Activated CD8-positive, alpha-beta memory T cell treated with anti-CD3 and anti-CD28 coated beads, Interleukin-2, amount 50 U/mL, for 48 hours (primary cell): Measurements from ENCODE around the gene TUBB.
"Not testable (repeated sequence)": the region's sequence is repeated elsewhere in the genome, so short reads cannot be mapped to it uniquely, and the experiment has no call there.

ENCODE experiments used
- DNase-seq: peaks from one replicate; pipeline ENCODE4 v3.0.0-alpha.2; 2020

TUBB gene

DNA sequence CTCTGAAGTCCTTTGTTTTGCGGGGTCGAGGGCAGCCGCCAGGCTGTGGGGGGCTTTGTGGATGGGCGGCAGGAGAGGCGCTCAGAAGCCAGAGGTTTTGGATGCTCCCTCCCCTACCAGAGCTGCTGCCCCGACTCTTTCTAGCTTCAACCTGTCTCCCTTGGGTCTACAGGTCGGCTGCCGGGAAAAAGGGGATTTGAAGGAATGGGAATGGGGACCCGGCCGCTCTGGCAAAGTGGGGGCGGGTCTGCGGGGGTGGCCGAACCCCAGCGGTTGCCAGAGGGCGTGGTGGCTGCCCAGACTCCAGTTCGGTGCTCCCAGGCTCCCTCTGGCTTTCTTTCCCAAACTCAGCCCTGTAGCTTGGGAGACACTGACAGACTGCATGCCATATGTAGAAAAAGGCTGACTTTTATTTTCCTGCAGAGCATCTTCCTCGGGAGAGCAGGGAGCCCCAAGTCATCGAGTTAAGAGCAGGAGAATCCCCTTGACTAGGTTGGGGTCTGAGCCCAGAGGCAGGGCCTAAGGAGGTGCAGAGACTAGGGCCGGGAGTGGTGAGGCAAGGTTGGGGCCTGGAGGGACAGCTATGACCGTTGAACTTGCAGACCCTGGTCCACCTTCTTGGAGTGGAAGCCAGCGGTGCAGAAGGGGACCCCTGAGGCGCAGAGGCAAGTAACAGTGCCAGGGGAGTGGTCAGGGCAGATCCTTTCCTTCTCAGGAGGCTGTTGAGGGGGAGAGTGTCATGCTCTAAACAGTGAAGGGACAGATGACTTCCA is 32.3 kb upstream of the TUBB start:
- no peak for DNase-seq

DNA sequence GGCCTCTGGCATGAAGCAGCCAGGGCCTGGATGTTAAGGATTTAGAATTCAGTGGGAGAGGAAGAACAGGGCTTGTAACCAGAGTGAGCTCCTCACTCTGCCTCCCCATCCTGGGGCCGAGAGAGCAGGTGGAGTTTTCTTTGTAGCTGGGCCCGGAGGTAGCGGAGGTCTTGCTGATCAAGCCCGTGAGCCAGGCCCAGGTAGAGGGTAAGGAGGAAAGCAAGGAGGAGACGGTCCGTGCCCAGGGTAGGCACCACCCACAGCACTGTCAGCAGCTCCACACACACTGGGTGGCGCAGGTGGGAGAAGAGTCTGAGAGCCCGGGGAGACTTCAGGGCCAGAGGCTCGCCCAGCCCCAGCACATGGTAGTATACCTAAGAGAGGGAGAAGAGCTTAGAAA is 31.6 kb upstream of the TUBB start:
- no peak for DNase-seq

DNA sequence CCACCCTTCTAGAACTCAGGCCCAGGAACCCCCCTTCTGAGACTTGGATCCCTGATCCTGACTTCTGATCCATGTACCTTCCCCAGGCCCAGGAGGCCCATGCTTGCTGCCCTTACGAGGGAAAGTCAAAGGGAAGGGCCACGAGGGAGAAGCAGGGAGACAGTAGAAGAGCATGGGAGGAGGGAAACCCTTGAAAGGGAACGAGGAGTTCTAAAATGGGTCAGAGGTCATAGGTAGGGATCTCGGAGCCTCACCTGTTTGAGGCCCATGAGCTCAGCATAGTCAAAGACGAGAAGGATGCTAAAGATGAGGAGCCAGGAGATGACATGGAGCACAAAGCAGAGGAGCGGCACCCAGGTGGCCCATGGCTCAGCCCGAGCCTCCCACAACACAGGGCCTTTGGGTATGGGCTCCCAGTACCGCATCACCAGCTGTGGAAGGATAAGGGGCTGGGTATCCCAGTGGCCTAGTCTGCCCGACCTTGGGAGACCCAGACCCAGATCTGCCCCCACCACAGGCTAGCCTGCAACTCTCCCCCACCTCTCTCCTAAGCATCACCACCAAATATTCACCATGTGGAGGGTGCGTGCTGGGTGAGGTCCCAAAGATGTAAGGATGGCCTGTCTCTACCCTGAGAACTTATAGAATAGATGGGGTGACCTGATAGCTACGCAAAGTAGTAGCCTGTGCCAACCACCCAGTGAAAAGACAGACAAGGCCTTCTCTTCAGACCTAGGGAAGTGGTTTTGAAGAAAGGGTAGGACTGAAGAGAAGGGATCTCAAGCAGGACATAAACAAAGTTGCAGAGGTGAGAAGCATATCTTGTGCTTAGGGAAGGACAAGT is 30.9 kb upstream of the TUBB start:
- no peak for DNase-seq

DNA sequence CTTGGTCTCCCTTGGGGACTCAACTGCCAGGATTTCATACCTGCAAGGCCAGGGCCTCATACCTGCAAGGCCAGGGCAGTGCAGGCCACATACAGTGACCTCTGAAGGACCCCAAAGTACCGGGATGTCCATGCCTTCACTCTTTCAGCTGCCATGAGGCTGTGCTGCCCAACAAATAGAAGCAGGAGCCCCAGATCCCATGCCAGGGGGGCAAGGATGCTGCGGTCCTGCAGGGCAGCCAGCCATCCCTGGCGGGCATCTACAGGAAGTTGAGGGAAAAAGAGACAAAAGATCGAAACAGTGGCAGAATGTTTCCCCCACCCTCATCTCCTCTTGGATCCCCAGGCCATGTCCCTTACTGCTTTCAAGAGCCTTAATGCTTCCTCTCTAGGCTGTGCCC is 30.2 kb upstream of the TUBB start:
- no peak for DNase-seq

DNA sequence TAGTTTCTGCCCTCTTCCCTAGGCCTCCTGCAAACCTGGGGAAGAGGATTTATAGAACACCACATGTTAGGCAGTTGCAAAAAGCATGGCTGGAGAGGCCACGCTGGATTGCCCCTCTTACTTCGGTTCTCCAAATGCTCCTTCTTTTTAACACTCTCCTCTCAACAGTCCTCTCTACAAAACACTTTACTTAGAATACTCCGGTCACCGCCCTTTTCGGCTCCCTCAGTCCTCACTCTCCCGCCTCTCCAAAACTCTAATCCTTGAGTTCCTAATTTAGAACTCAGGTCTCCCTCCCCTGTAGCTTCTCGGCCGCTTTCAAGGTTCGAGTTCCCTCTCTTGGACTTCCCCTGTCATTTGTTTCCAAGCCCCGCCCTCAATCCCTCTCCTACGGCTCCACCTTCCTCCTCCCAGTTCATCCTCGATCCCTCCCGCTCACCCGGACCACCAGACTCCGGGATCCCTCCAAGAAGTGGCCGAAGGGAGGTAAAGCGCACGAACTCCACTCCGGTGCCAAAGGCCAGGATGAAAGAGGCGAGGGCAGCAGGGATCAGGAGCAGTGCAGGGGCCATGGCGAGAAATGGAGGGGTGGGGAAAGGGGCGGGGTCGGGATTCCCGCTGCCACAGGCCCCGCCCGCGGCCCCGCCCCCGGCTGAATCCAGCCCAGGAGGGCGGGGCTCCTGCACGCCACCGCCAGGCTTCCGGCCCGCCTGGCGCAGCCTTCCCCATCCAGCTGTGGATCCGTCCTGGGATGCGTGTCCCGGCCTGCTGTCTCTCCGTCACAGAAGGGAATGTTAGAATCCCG is 29.5 kb upstream of the TUBB start, which contains the start of gene NRM:
Gene NRM (minus strand): TSS at position 582 of the 805 bp plus-strand sequence. CDS start 10 bp downstream, at position 572.
- DNase-seq: peak; percentile 90

DNA sequence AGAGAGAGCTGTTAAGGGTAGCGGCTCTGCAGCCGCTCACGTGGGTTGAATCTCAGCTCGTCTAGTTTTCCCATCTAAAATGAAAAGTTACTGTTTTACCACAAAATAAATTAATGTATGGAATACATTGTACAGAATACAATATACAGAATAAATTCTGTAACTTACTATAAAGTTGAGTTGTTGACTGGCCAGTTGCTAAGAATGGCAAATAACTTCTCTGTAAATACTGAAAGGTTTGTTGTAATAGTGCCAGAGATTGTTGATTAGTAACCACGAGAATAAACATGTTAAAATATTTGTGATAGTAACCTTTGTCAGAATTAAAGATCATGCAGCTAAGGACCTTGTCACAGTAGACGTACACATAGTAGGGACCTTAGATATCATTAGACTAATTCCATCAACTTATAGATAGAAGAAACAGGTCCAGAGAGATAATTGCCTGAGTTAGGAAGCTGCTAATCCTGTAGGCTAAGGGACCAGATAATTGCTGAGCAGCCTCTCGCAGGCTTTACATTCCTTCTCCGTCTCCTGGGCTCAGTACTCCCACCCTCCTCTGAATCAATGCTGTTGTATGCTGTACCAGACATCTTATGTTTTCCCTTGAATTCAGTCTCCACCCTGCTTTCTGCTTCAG is 28.8 kb upstream of the TUBB start:
- no peak for DNase-seq

DNA sequence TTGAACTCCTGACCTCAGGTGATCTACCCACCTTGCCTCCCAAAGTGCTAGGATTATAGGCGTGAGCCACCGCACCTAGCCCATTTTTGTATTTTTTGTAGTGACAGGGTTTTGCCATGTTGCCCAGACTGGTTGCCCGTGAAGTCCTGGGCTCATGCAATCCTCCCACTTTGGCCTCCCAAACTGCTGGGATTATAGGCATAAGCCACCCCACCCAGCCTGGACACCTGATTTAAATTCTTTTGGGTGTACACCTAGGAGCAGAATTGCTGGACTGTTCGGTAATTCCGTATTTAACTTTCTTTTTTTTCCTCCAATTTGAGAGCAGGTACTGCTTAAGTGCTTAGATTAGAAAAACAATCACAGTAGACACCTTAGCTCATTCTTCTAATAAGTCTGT is 23.7 kb upstream of the TUBB start:
- no peak for DNase-seq

DNA sequence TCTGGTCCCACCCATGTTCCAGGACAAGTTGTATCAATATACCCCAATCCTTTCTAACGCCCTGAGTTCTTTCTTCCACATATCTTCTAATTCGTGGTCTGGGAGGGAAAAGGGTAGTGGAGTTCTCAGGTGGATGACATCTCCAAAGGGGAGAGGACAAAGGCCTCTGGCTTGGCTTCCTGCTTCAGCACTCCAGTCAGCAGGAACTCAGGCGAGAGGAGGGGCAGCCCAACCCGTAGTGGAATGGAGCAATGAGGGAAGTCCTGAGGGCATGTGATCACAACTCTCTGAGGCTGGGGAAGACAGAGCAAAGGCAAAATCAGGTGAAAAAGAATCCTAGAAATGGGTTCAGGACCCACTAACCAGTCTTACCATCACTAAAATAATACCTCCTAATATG is 19.8 kb upstream of the TUBB start:
- DNase-seq: no peak

DNA sequence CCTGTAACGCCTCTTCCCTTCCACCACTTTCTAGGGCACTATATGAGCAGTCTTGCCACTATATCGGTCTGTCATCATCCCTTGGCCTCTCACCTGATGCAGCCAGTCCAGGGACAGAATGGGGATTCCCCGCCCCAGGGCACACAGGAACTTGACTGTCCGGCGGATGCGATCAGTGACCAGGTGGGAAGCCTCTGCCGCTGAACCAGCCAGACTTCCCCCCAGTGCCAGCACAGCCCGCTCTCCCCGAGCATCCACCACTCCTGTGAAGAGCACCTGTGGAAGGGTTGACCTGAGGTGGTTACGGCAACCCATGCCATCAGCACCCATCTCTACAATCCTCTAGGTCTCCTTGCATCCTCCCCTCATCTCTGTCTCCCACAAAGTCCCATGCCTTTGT is 17.1 kb upstream of the TUBB start:
- no peak for DNase-seq

DNA sequence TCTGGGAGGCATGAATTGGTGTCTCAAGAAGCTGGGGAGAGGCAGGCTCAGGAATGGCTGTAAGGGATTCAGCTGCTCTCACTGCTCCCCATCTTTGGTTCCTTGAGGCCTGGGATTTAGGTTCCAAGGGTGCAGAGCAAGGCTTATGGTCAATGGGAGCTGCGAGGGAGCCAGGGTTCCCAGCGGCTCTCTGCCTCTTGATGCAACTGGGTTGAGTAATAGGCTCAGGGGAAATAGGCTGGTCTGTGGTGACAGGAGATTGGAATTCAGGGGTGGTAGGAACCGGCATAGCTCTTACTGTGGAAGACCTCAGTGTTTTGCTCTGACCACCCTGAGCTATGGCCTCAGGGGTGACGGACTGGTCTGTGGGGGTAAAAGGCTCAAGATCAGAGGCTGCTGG is 16.3 kb upstream of the TUBB start:
- no peak for DNase-seq

DNA sequence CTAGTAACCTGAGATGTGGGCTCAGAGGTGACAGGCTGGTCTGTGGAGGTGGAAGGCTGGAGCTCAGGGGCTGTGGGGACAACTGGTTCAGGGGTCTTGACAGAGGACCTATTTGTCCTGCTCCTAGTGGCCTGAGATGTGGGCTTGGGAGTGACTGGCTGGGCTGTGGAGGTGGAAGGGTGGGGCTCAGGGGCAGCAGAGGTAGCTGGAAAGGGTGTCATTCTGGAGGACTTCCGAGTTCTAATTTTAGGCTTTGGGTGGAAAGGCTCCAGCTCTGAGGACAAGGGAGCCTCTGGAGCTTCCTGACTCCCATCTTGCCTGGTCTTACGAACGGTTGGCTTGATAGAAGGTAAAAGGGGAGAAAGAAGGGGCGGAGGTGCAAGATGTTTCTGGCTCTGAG is 14.5 kb upstream of the TUBB start:
- no peak for DNase-seq

DNA sequence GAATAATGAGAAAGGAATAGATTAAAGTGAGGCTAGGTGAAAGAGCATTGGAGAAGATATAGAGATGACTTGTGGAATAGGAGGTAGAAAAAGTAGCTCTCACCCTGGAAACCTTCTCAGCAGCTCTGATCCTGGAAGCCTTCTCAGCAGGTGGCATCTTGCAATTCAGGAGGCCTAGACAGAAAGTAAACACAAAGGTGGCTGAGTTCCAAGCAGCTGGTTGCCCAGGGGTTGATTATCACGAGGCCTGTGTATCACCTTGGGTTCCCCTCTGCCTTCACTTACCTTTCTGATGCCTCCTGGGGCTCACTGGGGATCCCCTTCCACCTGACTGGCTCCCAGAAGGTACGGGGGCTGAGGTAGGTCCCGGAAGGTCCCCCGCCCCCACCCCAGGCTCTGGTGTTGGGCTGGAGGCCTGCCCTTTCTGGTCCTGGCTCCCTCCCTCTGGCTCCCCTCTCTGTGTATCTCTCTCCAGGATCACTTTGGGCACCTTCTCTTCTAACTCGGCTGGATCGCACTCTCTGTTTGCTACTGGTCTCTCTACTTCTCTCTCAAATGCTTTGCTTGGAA is 12.8 kb upstream of the TUBB start:
- DNase-seq: no peak

DNA sequence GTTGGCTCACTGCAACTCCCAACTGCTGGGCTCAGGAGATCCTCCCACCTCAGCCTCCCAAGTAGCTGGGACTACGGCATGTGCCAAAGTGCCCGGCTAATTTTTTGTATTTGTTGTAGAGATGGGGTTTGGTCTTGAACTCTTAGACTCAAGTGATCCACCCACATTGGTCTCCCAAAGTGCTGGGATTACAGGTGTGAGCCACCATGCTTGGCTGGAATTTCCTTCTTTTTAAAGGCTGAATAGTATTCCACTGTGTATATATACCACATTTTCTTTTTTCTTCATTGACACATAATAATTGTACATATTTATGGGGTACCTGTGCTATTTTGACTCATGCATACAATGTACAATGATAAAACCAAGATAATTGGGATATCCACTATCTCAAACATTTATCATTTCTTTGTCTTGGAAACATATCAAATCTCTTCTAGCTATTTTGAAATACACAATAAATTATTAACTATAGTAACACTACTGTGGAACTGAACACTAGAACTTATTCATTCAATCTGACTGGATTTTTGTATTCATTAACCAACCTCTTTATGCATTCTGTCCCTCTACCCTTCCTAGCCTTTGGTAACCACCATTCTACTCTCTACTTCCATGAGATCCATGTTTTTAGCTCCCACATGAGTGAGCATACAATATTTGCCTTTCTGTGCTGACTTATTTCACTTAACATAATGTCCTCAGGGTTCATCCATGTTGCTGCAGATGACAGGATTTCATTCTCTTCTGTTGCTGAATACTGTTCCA is 10.9 kb upstream of the TUBB start:
- DNase-seq: no peak

DNA sequence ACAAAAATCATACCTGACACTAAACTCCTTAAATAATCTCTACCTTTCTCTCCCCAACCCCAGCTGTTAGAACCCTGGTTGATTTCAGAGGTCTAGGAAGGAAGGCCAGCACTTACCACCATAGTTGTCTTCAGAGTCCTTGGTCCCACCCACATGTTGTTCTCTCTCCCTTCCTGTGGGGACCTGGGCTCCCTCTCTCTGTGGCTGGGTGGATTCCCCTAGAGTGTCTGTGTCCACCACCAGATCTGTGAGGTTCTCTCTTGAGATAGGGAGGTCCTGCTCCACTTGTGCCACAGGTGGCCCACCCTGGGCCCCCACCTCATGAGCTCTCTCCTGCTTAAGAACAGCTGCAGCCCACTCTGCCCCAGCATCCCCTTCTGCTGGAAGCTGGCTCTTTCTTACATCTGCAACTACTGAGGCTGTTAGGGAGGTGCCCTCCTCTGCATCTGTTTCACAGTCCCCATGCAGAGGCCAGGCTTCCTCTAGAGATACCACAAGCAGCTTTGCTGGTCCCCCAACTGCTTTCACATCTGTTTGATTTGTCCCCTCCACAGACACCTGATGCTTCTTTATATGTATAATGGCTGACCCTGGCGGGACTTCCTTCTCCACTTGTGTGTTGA is 8.3 kb upstream of the TUBB start:
- DNase-seq: no peak

DNA sequence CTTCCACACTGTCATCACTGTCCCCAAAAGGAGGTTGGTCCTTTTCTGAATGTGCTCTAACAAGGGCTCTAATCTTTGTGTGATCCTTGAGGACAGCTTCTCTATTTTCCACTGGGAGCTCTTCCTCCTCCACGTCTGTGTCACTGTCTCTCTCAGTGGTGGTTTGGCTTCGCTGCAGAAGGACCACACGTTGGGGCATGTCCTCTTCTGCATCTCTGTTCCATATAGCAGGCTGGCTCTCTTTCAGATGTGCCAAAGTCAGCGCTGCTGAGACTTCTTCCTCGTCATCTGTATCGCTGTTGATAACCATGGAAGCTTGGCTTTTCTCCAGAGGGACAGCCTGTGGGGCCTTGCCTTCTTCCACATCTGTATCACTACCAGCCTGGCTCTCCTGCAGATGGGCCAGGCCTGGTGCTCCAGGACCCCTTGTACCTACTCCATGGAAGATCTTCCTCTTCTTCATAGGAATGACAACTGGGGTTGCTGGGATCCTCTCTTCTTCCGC is 7.7 kb upstream of the TUBB start:
- no peak for DNase-seq

DNA sequence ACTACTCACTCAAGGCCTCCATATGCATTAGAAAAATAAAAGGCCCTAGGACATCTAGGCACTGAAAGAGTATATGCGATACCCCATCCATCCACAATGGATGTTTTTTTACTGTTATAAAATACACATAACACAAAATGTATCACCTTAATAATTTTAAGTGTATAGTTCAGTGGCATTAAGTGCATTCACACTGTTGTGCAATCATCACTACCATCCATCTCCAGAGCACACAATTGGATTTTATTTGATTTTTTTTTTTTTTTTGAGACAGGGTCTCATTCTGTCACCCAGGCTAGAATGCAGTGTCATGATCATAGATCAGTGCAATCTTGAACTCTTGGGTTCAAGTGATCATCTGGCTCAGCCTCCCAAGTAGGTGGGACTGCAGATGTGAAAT is 5.9 kb upstream of the TUBB start:
- no peak for DNase-seq

DNA sequence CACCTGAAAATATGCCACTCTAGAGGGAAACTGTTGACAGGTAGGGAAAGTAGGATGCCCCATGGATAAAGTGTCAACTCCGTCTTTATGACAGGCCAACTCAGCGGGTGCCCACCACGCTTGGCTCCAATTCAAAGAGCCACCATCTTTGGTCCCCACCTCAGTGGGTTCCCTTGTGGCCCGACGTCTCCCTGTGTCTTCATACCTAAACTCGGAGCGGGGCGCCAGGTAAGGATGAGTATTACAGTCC is 3.3 kb upstream of the TUBB start:
- DNase-seq: no peak

DNA sequence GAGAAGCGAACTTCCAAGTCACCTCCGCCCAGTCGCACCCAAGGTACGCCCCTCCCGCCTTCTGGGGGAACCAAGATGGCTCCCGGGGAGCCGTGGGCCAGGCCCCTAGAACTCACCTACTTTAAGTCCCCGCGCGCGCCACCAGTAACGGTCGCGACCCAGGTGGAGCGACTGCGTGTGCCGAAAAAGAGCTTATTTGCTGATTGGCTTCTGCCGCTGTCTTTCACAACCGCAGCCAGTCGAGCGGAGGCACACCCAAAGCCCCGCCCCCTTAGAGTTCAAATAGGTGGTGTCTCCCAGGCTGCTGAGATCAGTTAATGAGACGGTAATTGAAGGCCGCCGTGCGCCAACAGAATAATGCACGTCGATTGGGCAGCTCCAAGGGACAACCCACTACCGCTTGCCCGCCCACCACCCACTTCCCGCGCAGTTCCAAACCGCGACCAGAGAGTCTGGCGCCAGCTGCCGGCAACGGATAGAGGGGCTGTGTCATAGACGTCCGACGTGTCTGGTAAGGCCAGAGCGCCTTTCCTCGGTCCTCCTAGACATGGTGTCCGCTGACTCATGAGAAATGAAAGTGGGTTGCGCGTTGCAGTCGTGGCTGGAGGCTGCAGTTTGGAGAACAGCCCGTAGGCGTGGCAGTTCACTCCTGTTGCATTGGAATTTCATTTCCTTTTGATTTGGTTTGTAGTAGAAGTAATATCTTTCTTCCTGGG is 2.9 kb upstream of the TUBB start, which contains the start of gene MDC1:
Gene MDC1 (minus strand): TSS at position 153 of the 716 bp plus-strand sequence. CDS start 2,106 bp downstream, outside the sequence.
- DNase-seq: peak; percentile 97

DNA sequence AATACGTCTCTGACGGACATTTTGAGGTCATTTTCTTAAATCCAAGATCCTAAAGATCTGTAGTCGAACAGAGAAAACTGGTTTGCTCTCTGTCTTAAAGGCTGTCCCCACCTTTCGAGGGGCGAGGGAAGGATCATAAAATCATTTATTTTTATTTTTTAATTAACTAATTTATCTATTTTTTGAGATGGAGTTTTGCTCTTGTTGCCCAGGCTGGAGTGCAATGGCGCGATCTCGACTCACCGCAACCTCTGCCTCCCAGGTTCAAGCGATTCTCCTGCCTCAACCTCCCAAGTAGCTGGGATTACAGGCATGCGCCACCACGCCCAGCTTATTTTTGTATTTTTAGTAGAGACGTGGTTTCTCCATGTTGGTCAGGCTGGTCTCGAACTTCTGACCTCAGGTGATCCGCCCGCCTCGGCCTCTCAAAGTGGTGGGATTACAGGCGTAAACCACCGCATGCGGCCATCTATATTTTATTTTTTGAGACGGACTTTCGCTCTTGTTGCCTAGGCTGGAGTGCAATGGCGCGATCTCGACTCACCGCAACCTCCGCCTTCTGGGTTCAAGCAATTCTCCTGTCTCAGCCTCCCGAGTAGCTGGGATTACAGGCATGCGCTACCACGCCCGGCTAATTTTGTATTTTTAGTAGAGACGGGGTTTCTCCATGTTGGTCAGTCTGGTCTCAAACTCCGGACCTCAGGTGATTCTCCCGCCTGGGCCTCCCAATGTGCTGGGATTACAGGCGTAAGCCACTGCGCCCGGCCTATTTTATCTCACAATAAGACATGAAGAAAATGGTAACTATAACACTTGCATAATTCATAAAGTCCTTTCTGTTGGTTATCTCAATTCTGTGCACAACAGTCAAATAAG is 2.1 kb upstream of the TUBB start:
- DNase-seq: not testable (repeated sequence)
